Left ventricle myocardium inferior (tissue), 1 donor: ENCODE measurements around the gene AFF1. TPM values are rescaled to one million over a fixed set of nuclear protein-coding genes. Genes with fewer than 3 reads are reported as not detected.
A peak's percentile ranks its signal among the peaks of the same experiment; 100 is the strongest.
"Not testable (repeated sequence)": the region's sequence is repeated elsewhere in the genome, so short reads cannot be mapped to it uniquely, and the experiment has no call there.

Experiments
- DNase-seq: peaks from one replicate; pipeline ENCODE4 v3.0.0-alpha.2; 2020
- H3K27ac ChIP-seq: fragments of 200-600 bp; replicated peaks from 2 replicates; pipeline ENCODE4 v1.8.0; 2021
- H3K27me3 ChIP-seq: fragments of 200-600 bp; 2 replicates; pipeline ENCODE4 v1.8.0; 2021; ENCODE audit warnings: low read depth
- H3K36me3 ChIP-seq: fragments of 200-600 bp; 2 replicates; pipeline ENCODE4 v1.8.0; 2021
- H3K4me1 ChIP-seq: fragments of 200-600 bp; 2 replicates; pipeline ENCODE4 v1.8.0; 2021
- H3K4me3 ChIP-seq: fragments of 200-600 bp; 2 replicates; pipeline ENCODE4 v1.8.0; 2021; ENCODE audit warnings: mild to moderate bottlenecking, moderate library complexity
- H3K9me3 ChIP-seq: fragments of 200-600 bp; replicated peaks from 2 replicates; pipeline ENCODE4 v1.8.0; 2021
- CTCF ChIP-seq: fragments of 200-600 bp; IDR thresholded peaks from 2 replicates; pipeline ENCODE4 v1.8.0; 2021; ENCODE audit warnings: antibody characterized with exemption, mild to moderate bottlenecking, borderline replicate concordance
- intact Hi-C: fragments of 100-400 bp; cut with micrococcal nuclease; formaldehyde crosslinking; loops from one replicate; pipeline ENCODE4 v1.11.0; 2022
- total RNA-seq: library from RNA; stranded (reverse); fragmentation: NEBNext Ultra II Directional; extraction: Animal tissue kit (Norgen Biotek cat#: 25700); gene quantifications from one replicate; pipeline ENCODE4 v1.2.1, GENCODE V29; 2021
- donor health status: DM: no; HTN: yes; CAD: no; lungs with severe emphysema.

Gene AFF1
- total RNA-seq, 1 donor from 2014 or later, result 67.9 TPM

GRCh38 chr4:87033902-87034301, 99.1 kb downstream of the AFF1 start:
- intact Hi-C loops, result no loop called here
- Histone ChIP-seq H3K4me1 (peaks cover 100% of the 10 kb centered on the region), H3K36me3 (no peaks in the 10 kb centered on the region), H3K9me3 (no peaks in the 10 kb centered on the region), H3K4me3 (peak overlapping the region; percentile 43), H3K27ac (peak overlapping the region; percentile 92), H3K27me3 (no peaks in the 10 kb centered on the region)
- no peak for DNase-seq
- TF ChIP-seq CTCF, result peak; percentile 21

- peak overlapping the region; percentile 43 for H3K4me3 ChIP-seq
- H3K36me3 ChIP-seq, result no peaks in the 10 kb centered on the region
- peak overlapping the region; percentile 92 for H3K27ac ChIP-seq
- intact Hi-C loops, result no loop called here
- TF ChIP-seq CTCF, result no peak
- no peak for DNase-seq
- peaks cover 100% of the 10 kb centered on the region for H3K4me1 ChIP-seq
- H3K27me3 ChIP-seq, result no peaks in the 10 kb centered on the region
- no peaks in the 10 kb centered on the region for H3K9me3 ChIP-seq
These were observed 99.7 kb downstream of the AFF1 start for GRCh38 chr4:87034527-87034926.

GRCh38 chr4:87035881-87036509, 101.2 kb downstream of the AFF1 start:
- no peak for DNase-seq
- Histone ChIP-seq H3K9me3 (no peaks in the 10 kb centered on the region), H3K27ac (peak overlapping the region; percentile 92), H3K4me3 (no peak overlapping the region), H3K27me3 (no peaks in the 10 kb centered on the region), H3K36me3 (no peaks in the 10 kb centered on the region), H3K4me1 (peaks cover 100% of the 10 kb centered on the region)
- intact Hi-C loops, result no loop called here
- TF ChIP-seq CTCF, result no peak

GRCh38 chr4:87036713-87037112, 101.9 kb downstream of the AFF1 start:
- intact Hi-C loops, result no loop called here
- Histone ChIP-seq H3K9me3 (no peaks in the 10 kb centered on the region), H3K27ac (peak overlapping the region; percentile 92), H3K4me3 (no peak overlapping the region), H3K27me3 (no peaks in the 10 kb centered on the region), H3K36me3 (no peaks in the 10 kb centered on the region), H3K4me1 (peaks cover 100% of the 10 kb centered on the region)
- no peak for DNase-seq
- TF ChIP-seq CTCF, result no peak

- H3K4me1 ChIP-seq, result peaks cover 100% of the 10 kb centered on the region
- H3K9me3 ChIP-seq, H3K4me3 ChIP-seq, DNase-seq, intact Hi-C loops, H3K36me3 ChIP-seq, H3K27me3 ChIP-seq: not testable (repeated sequence)
- peak overlapping the region; percentile 92 for H3K27ac ChIP-seq
These were observed 102.4 kb downstream of the AFF1 start for GRCh38 chr4:87037171-87037570.

DNA sequence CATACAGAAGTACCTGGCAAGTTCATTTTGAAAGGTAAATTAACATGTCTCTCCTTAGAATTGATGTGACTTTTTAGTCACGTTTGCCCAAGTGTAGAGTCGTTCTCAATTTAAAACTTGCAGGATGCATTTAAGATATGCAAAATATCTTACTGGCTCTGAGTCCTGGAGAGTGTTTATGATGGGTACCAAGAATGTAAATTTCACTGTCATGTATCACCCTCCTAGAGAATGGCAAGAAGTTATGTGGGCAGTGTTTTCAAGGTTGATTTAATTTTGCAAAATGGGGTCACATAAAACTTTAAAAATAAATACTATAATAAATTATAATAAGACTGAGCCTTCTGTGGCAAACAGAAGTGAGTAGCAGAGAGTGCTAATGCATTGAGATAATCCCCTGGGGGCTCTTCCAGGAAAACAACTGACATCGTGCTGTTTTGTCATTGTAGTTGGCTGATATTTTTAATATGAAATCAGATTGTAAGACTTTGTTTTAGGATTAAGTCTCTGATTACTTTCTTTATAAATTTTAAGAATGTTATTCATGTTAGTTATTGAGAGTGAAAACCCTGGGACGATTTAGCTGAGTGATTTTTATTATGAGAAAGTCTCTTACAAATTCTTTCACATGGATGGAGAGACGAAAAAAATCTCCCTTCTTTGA, 103.0 kb downstream of the AFF1 start:
- intact Hi-C loops, result no loop called here
- H3K4me3 ChIP-seq, result no peak overlapping the region
- peak overlapping the region; percentile 92 for H3K27ac ChIP-seq
- H3K27me3 ChIP-seq, result no peaks in the 10 kb centered on the region
- peaks cover 100% of the 10 kb centered on the region for H3K4me1 ChIP-seq
- no peaks in the 10 kb centered on the region for H3K9me3 ChIP-seq
- no peak for DNase-seq
- TF ChIP-seq CTCF, result no peak
- no peaks in the 10 kb centered on the region for H3K36me3 ChIP-seq
